Neural progenitor cell (in vitro differentiated cells): ENCODE results near the gene TRPM3.
A peak's percentile ranks its signal among the peaks of the same experiment; 100 is the strongest.

Source experiments
- CTCF ChIP-seq: fragments of 200-600 bp; sonication (generic); IDR thresholded peaks from 2 replicates; pipeline ENCODE4 v1.5.1; 2017; ENCODE audit warnings: antibody characterized with exemption, mild to moderate bottlenecking
- EZH2 ChIP-seq: fragments of 200-600 bp; sonication (generic); IDR thresholded peaks from 2 replicates; pipeline ENCODE4 v1.6.1; 2017; ENCODE audit warnings: antibody characterized with exemption, mild to moderate bottlenecking, moderate library complexity

- peak; percentile 52 for TF ChIP-seq CTCF
- TF ChIP-seq EZH2, result no peak
Measured at GRCh38 chr9:70510157-70510770, 611.2 kb downstream of the TRPM3 start.
